ENCODE results near the gene MGAT3. TPM values are rescaled to one million over a fixed set of nuclear protein-coding genes. Genes with fewer than 3 reads are reported as not detected.

MGAT3 gene
- total RNA-seq, 1 donor from 2014 or later = 43.6 TPM

- no peak overlapping the region for H3K27ac Mint-ChIP-seq
- peaks cover 34% of the 10 kb centered on the region for H3K4me1 Mint-ChIP-seq
- no peak for DNase-seq (ENCODE audit: low spot score in 2 of 2, unreplicated experiment in 2 of 2)
Measured at GRCh38 chr22:39498368-39498767, 41.6 kb downstream of the MGAT3 start.

GRCh38 chr22:39498802-39499201 is 42.0 kb downstream of the MGAT3 start:
- H3K4me3 Mint-ChIP-seq = no peak overlapping the region
- no peaks in the 10 kb centered on the region for H3K27me3 Mint-ChIP-seq (ENCODE audit: low read depth)
- H3K36me3 Mint-ChIP-seq = no peaks in the 10 kb centered on the region
- no peak for TF ChIP-seq CTCF (IDR thresholded peaks at IDR 0.05; ENCODE audit: unreplicated experiment)
- H3K27ac Mint-ChIP-seq = no peak overlapping the region
- DNase-seq (ENCODE audit: low spot score in 2 of 2, unreplicated experiment in 2 of 2) = no peak
- peaks cover 38% of the 10 kb centered on the region for H3K4me1 Mint-ChIP-seq
- H3K9me3 Mint-ChIP-seq = no peaks in the 10 kb centered on the region

More at GRCh38 chr22:39498368-39498767, 41.6 kb downstream of the MGAT3 start:
- no peaks in the 10 kb centered on the region for H3K27me3 Mint-ChIP-seq (ENCODE audit: low read depth)
- no peak for TF ChIP-seq CTCF (IDR thresholded peaks at IDR 0.05; ENCODE audit: unreplicated experiment)
- no peaks in the 10 kb centered on the region for H3K9me3 Mint-ChIP-seq
- H3K36me3 Mint-ChIP-seq = no peaks in the 10 kb centered on the region
- H3K4me3 Mint-ChIP-seq = no peak overlapping the region

GRCh38 chr22:39500101-39500500 is 43.3 kb downstream of the MGAT3 start:
- peaks cover 4% of the 10 kb centered on the region for H3K36me3 Mint-ChIP-seq
- H3K4me1 Mint-ChIP-seq = peaks cover 38% of the 10 kb centered on the region
- no peaks in the 10 kb centered on the region for H3K9me3 Mint-ChIP-seq
- H3K27me3 Mint-ChIP-seq (ENCODE audit: low read depth) = no peaks in the 10 kb centered on the region
- H3K27ac Mint-ChIP-seq = no peak overlapping the region
- TF ChIP-seq CTCF (IDR thresholded peaks at IDR 0.05; ENCODE audit: unreplicated experiment) = no peak
- H3K4me3 Mint-ChIP-seq = no peak overlapping the region
- DNase-seq (ENCODE audit: low spot score in 2 of 2, unreplicated experiment in 2 of 2) = no peak

GRCh38 chr22:39501644-39502108 is 44.9 kb downstream of the MGAT3 start:
- no peaks in the 10 kb centered on the region for H3K9me3 Mint-ChIP-seq
- no peak for DNase-seq (ENCODE audit: low spot score in 2 of 2, unreplicated experiment in 2 of 2)
- H3K36me3 Mint-ChIP-seq = peaks cover 16% of the 10 kb centered on the region
- H3K27me3 Mint-ChIP-seq (ENCODE audit: low read depth) = no peaks in the 10 kb centered on the region
- H3K4me3 Mint-ChIP-seq = peak overlapping the region; percentile 98
- H3K27ac Mint-ChIP-seq = peak overlapping the region; percentile 97
- H3K4me1 Mint-ChIP-seq = peaks cover 38% of the 10 kb centered on the region
- no peak for TF ChIP-seq CTCF (IDR thresholded peaks at IDR 0.05; ENCODE audit: unreplicated experiment)

- Mint-ChIP-seq H3K4me1 (peaks cover 38% of the 10 kb centered on the region), H3K27ac (peak within 1 kb of the TSS; percentile 97), H3K36me3 (peaks cover 20% of the 10 kb centered on the region), H3K27me3 (ENCODE audit: low read depth) (no peaks in the 10 kb centered on the region), H3K4me3 (peak within 1 kb of the TSS; percentile 98), H3K9me3 (no peaks in the 10 kb centered on the region)
- no peak for TF ChIP-seq CTCF (IDR thresholded peaks at IDR 0.05; ENCODE audit: unreplicated experiment)
- peak; percentile 82 to 88 for DNase-seq (ENCODE audit: low spot score in 2 of 2, unreplicated experiment in 2 of 2)
Measured at GRCh38 chr22:39502109-39502788, 45.4 kb downstream of the MGAT3 start, which contains the start of gene MIEF1. Gene MIEF1, plus strand, starts transcription at chr22:39502290. Its CDS starts 9,005 bp downstream, at chr22:39511295.
